Hematopoietic multipotent progenitor cell treated with erythropoietin and hydrocortisone succinate and interleukin-3 and kit ligand, for 17 days (in vitro differentiated cells): ENCODE measurements around the gene KCNAB1.

Experiments used
- DNase-seq: peaks from one replicate; pipeline ENCODE4 v3.0.0-alpha.2; 2015; ENCODE audit warnings: low spot score

Gene KCNAB1

GRCh38 chr3:156461889-156462288, 341.5 kb downstream of the KCNAB1 start:
- no peak for DNase-seq

- DNase-seq = no peak
Observed at GRCh38 chr3:156463123-156463522, 342.7 kb downstream of the KCNAB1 start.

- DNase-seq = no peak
Observed at GRCh38 chr3:156465194-156465593, 344.8 kb downstream of the KCNAB1 start.

- no peak for DNase-seq
Observed at GRCh38 chr3:156469456-156469855, 349.1 kb downstream of the KCNAB1 start.

- no peak for DNase-seq
Observed at GRCh38 chr3:156471431-156471830, 351.1 kb downstream of the KCNAB1 start.

GRCh38 chr3:156472150-156472549, 351.8 kb downstream of the KCNAB1 start:
- no peak for DNase-seq

GRCh38 chr3:156472684-156473083, 352.3 kb downstream of the KCNAB1 start:
- no peak for DNase-seq

GRCh38 chr3:156473341-156473740, 353.0 kb downstream of the KCNAB1 start:
- no peak for DNase-seq

- DNase-seq = no peak
Observed at GRCh38 chr3:156474560-156475389, 354.4 kb downstream of the KCNAB1 start.

GRCh38 chr3:156477323-156477722, 356.9 kb downstream of the KCNAB1 start:
- DNase-seq = no peak

- no peak for DNase-seq
Observed at GRCh38 chr3:156478891-156479290, 358.5 kb downstream of the KCNAB1 start.

- no peak for DNase-seq
Observed at GRCh38 chr3:156479604-156480003, 359.2 kb downstream of the KCNAB1 start.

GRCh38 chr3:156480949-156481348, 360.6 kb downstream of the KCNAB1 start:
- no peak for DNase-seq

- no peak for DNase-seq
Observed at GRCh38 chr3:156483002-156483401, 362.6 kb downstream of the KCNAB1 start.

GRCh38 chr3:156483426-156483825, 363.0 kb downstream of the KCNAB1 start:
- no peak for DNase-seq

- DNase-seq = no peak
Observed at GRCh38 chr3:156483961-156484787, 363.8 kb downstream of the KCNAB1 start.

- no peak for DNase-seq
Observed at GRCh38 chr3:156488767-156489166, 368.4 kb downstream of the KCNAB1 start.

- DNase-seq = no peak
Observed at GRCh38 chr3:156489462-156489911, 369.1 kb downstream of the KCNAB1 start.

GRCh38 chr3:156491192-156491591, 370.8 kb downstream of the KCNAB1 start:
- DNase-seq = no peak

GRCh38 chr3:156492801-156493261, 372.5 kb downstream of the KCNAB1 start:
- DNase-seq = no peak

GRCh38 chr3:156493887-156494286, 373.5 kb downstream of the KCNAB1 start:
- DNase-seq = no peak

GRCh38 chr3:156495816-156496215, 375.4 kb downstream of the KCNAB1 start:
- no peak for DNase-seq

GRCh38 chr3:156497326-156497725, 376.9 kb downstream of the KCNAB1 start:
- no peak for DNase-seq
